ENCODE results near the gene LRRC45. TPM values are rescaled to one million over a fixed set of nuclear protein-coding genes. Genes with fewer than 3 reads are reported as not detected.

LRRC45 gene
- polyA plus RNA-seq, 1 donor (not counting 4 experiments of a cell fraction or from before 2014, with no cell fraction given): 2.5 TPM

- peak overlapping the region; percentile 63 to 87 (median 83) for H3K4me3 ChIP-seq (ENCODE audit: control insufficient read depth in 2 of 3, extremely low read depth in 1 of 3, insufficient read depth in 2 of 3, low read depth in 1 of 3, low read length in 3 of 3)
- peak overlapping the region; percentile 83 for H3K4me2 ChIP-seq (ENCODE audit: control insufficient read depth, extremely low read depth, insufficient read depth, low read depth, low read length)
- peak overlapping the region; percentile 86 for H3K9ac ChIP-seq (ENCODE audit: control insufficient read depth, extremely low read depth, insufficient read depth, low read length)
- H3K27ac ChIP-seq (ENCODE audit: control insufficient read depth, insufficient read depth, low read length): peak overlapping the region; percentile 60
- dilution Hi-C loops (cut with MboI; ENCODE audit: extremely low pct_ligation_motif_present, low sequenced_read_pairs): no loop called here
- no peaks in the 10 kb centered on the region for H3K27me3 ChIP-seq (ENCODE audit: control insufficient read depth, extremely low read depth, insufficient read depth, low read length)
- H3K9me3 ChIP-seq (ENCODE audit: control insufficient read depth, low read depth, low read length): no peaks in the 10 kb centered on the region
- FAIRE-seq: no peak
- peaks cover 14% of the 10 kb centered on the region for H3K4me1 ChIP-seq (ENCODE audit: control insufficient read depth, extremely low read depth, insufficient read depth, low read length)
- peak overlapping the region; percentile 91 for H2AFZ ChIP-seq (ENCODE audit: control insufficient read depth, low read length)
- TF ChIP-seq EZH2 (IDR thresholded peaks at IDR 0.05; ENCODE audit: low read length): no peak
- TF ChIP-seq CTCF (optimal IDR thresholded peaks at IDR 0.05 in 1 of 3, IDR thresholded peaks at IDR 0.05 in 1 of 3, conservative IDR thresholded peaks at IDR 0.05 in 1 of 3; ENCODE audit: extremely low read depth in 1 of 3, insufficient read depth in 2 of 3, low read length in 3 of 3): no peak
- H3K79me2 ChIP-seq (ENCODE audit: control insufficient read depth, insufficient read depth, low read length): no peaks in the 10 kb centered on the region
- no peaks in the 10 kb centered on the region for H4K20me1 ChIP-seq (ENCODE audit: control insufficient read depth, extremely low read depth, insufficient read depth, low read length)
- DNase-seq (ENCODE audit: low read depth, low spot score): no peak
- no peaks in the 10 kb centered on the region for H3K36me3 ChIP-seq (ENCODE audit: control insufficient read depth in 2 of 2, extremely low read depth in 1 of 2, insufficient read depth in 2 of 2, low read length in 2 of 2)
- no peaks in the 10 kb centered on the region for H3K9me1 ChIP-seq (ENCODE audit: control insufficient read depth, extremely low read depth, insufficient read depth, low read length)
Measured at GRCh38 chr17:81976332-81977210, 46.5 kb upstream of the LRRC45 start.

GRCh38 chr17:81977211-81977808 lies 45.8 kb upstream of the LRRC45 start, which contains the start of gene ASPSCR1:
Gene ASPSCR1, plus strand, starts transcription at chr17:81977629. Its CDS starts 18 bp downstream, at chr17:81977647.
- FAIRE-seq (no peak), DNase-seq (ENCODE audit: low read depth, low spot score) (peak; percentile 23)
- no peaks in the 10 kb centered on the region for H4K20me1 ChIP-seq (ENCODE audit: control insufficient read depth, extremely low read depth, insufficient read depth, low read length)
- H3K4me2 ChIP-seq (ENCODE audit: control insufficient read depth, extremely low read depth, insufficient read depth, low read depth, low read length): peak within 1 kb of the TSS; percentile 83
- TF ChIP-seq EZH2 (IDR thresholded peaks at IDR 0.05; ENCODE audit: low read length): no peak
- TF ChIP-seq CTCF (optimal IDR thresholded peaks at IDR 0.05 in 1 of 3, IDR thresholded peaks at IDR 0.05 in 1 of 3, conservative IDR thresholded peaks at IDR 0.05 in 1 of 3; ENCODE audit: extremely low read depth in 1 of 3, insufficient read depth in 2 of 3, low read length in 3 of 3): no peak
- H3K36me3 ChIP-seq (ENCODE audit: control insufficient read depth in 2 of 2, extremely low read depth in 1 of 2, insufficient read depth in 2 of 2, low read length in 2 of 2): peaks cover 0 to under 1% of the 10 kb centered on the region in 2 experiments
- dilution Hi-C loops (cut with MboI; ENCODE audit: extremely low pct_ligation_motif_present, low sequenced_read_pairs): no loop called here
- peak within 1 kb of the TSS; percentile 77 to 87 (median 83) for H3K4me3 ChIP-seq (ENCODE audit: control insufficient read depth in 2 of 3, extremely low read depth in 1 of 3, insufficient read depth in 2 of 3, low read depth in 1 of 3, low read length in 3 of 3)
- peak within 1 kb of the TSS; percentile 86 for H3K9ac ChIP-seq (ENCODE audit: control insufficient read depth, extremely low read depth, insufficient read depth, low read length)
- H3K79me2 ChIP-seq (ENCODE audit: control insufficient read depth, insufficient read depth, low read length): no peaks in the 10 kb centered on the region
- no peaks in the 10 kb centered on the region for H3K9me3 ChIP-seq (ENCODE audit: control insufficient read depth, low read depth, low read length)
- H3K4me1 ChIP-seq (ENCODE audit: control insufficient read depth, extremely low read depth, insufficient read depth, low read length): peaks cover 14% of the 10 kb centered on the region
- H2AFZ ChIP-seq (ENCODE audit: control insufficient read depth, low read length): peak within 1 kb of the TSS; percentile 91
- H3K27ac ChIP-seq (ENCODE audit: control insufficient read depth, insufficient read depth, low read length): peak within 1 kb of the TSS; percentile 82
- H3K9me1 ChIP-seq (ENCODE audit: control insufficient read depth, extremely low read depth, insufficient read depth, low read length): no peaks in the 10 kb centered on the region
- H3K27me3 ChIP-seq (ENCODE audit: control insufficient read depth, extremely low read depth, insufficient read depth, low read length): no peaks in the 10 kb centered on the region
